H1 (cell line): ENCODE measurements around the gene ADGRB2. TPM values are rescaled to one million over a fixed set of nuclear protein-coding genes. Genes with fewer than 3 reads are reported as not detected.

Source experiments
- CTCF ChIA-PET: fragments of 300-600 bp; sonication (Branson Sonifier 250); formaldehyde crosslinking; loops from one replicate; lab custom pipeline; 2021; ENCODE audit not compliant: partially characterized antibody; lab: Charles Lee
- POLR2A ChIA-PET: fragments of 300-600 bp; sonication (Branson Sonifier 250); formaldehyde crosslinking; loops from one replicate; lab custom pipeline; 2021; ENCODE audit warnings: inconsistent platforms; ENCODE audit not compliant: partially characterized antibody; lab: Charles Lee
- DNase-seq, 2 experiments: peaks; one replicate each; pipeline versions ENCODE4 v3.0.0 to v3.0.0-alpha.2; 2010 to 2022; ENCODE audit warnings: low spot score in 2 of 2, low read depth in 1 of 2, mixed read lengths in 1 of 2
- FAIRE-seq: peaks from 2 replicates; lab custom pipeline; 2011; peaks lifted over from hg19 to GRCh38; lab: Jason Lieb, UNC
- H2AFZ ChIP-seq: 2 replicates; pipeline ENCODE4 v1.8.1; 2012; ENCODE audit warnings: low read length, inconsistent platforms
- H2AK5ac ChIP-seq: 2 replicates; pipeline ENCODE4 v1.6.1; 2013; ENCODE audit warnings: low read depth, low read length
- H2BK120ac ChIP-seq: replicated peaks from 2 replicates; pipeline ENCODE3; 2013; ENCODE audit warnings: low read depth, low read length, inconsistent platforms
- H2BK12ac ChIP-seq: 2 replicates; pipeline ENCODE4 v1.6.1; 2013; ENCODE audit warnings: low read depth, low read length
- H2BK15ac ChIP-seq: 2 replicates; pipeline ENCODE4 v1.6.1; 2013; ENCODE audit warnings: low read length
- H2BK20ac ChIP-seq: 2 replicates; pipeline ENCODE4 v1.6.1; 2013; ENCODE audit warnings: low read length
- H2BK5ac ChIP-seq: 2 replicates; pipeline ENCODE4 v1.6.1; 2013; ENCODE audit warnings: low read depth, low read length
- H3K14ac ChIP-seq: 2 replicates; pipeline ENCODE4 v1.6.1; 2013; ENCODE audit warnings: inconsistent platforms; ENCODE audit not compliant: insufficient read length
- H3K18ac ChIP-seq: 2 replicates; pipeline ENCODE4 v1.6.1; 2013; ENCODE audit warnings: low read length; ENCODE audit errors: extremely low read depth
- H3K23ac ChIP-seq: 2 replicates; pipeline ENCODE4 v1.6.1; 2013; ENCODE audit warnings: inconsistent platforms; ENCODE audit not compliant: insufficient read length
- H3K23me2 ChIP-seq: 2 replicates; pipeline ENCODE4 v1.6.1; 2013; ENCODE audit warnings: low read depth, low read length
- H3K27ac ChIP-seq: 2 replicates; pipeline ENCODE4 v1.6.1; 2011; ENCODE audit warnings: low read depth, low read length, inconsistent platforms
- H3K27me3 ChIP-seq, 4 experiments: replicated peaks in 1 of 4; 1 replicate in 1 of 4; 2 replicates in 3 of 4; pipeline versions ENCODE4 v1.6.1 to v1.8.1; 2011 to 2013; ENCODE audit warnings: low read length in 3 of 4, mild to moderate bottlenecking in 3 of 4, inconsistent platforms in 2 of 4, mixed read lengths in 2 of 4, moderate library complexity in 1 of 4; ENCODE audit not compliant: control insufficient read depth in 3 of 4, insufficient read depth in 3 of 4; ENCODE audit errors: extremely low read depth in 1 of 4
- H3K36me3 ChIP-seq, 4 experiments: 2 replicates each; pipeline versions ENCODE4 v1.6.1 to v1.8.1; 2011 to 2013; ENCODE audit warnings: mild to moderate bottlenecking in 4 of 4, low read length in 3 of 4, moderate library complexity in 2 of 4, control low read depth in 1 of 4, inconsistent platforms in 1 of 4; ENCODE audit not compliant: insufficient read depth in 4 of 4, control insufficient read depth in 2 of 4
- H3K4ac ChIP-seq: replicated peaks from 2 replicates; pipeline ENCODE3; 2013; ENCODE audit warnings: low read length, low read depth, mixed read lengths, inconsistent platforms; ENCODE audit not compliant: insufficient read length
- H3K4me1 ChIP-seq, 4 experiments: replicated peaks in 1 of 4; 1 replicate in 1 of 4; 2 replicates in 3 of 4; pipeline versions ENCODE4 v1.6.1 to v1.8.1; 2011 to 2013; ENCODE audit warnings: low read length in 3 of 4, inconsistent platforms in 2 of 4, mixed read lengths in 1 of 4; ENCODE audit not compliant: insufficient read depth in 4 of 4, control insufficient read depth in 3 of 4
- H3K4me2 ChIP-seq, 2 experiments: 2 replicates each; pipeline versions ENCODE4 v1.6.1 to v1.8.1; 2011 to 2013; ENCODE audit warnings: low read depth in 2 of 2, low read length in 2 of 2, control low read depth in 1 of 2, inconsistent platforms in 1 of 2, mild to moderate bottlenecking in 1 of 2; ENCODE audit not compliant: insufficient read depth in 1 of 2
- H3K4me3 ChIP-seq, 4 experiments: fragments of 200-600, 300-600 bp in 1 of 4; sonication (generic), shearing (Covaris generic), sonication (Bioruptor Twin) in 1 of 4; 2 replicates each; pipeline versions ENCODE4 v1.5.1 to v1.8.1; 2011 to 2016; ENCODE audit warnings: low read length in 4 of 4, low read depth in 3 of 4, control low read depth in 2 of 4, inconsistent platforms in 2 of 4, mild to moderate bottlenecking in 2 of 4, mixed read lengths in 1 of 4, moderate library complexity in 1 of 4; ENCODE audit not compliant: insufficient read depth in 2 of 4; ENCODE audit errors: extremely low read depth in 1 of 4
- H3K56ac ChIP-seq: replicated peaks from 2 replicates; pipeline ENCODE3; 2013; ENCODE audit warnings: low read depth, mild to moderate bottlenecking, mixed read lengths, low read length, inconsistent platforms; ENCODE audit not compliant: insufficient read length
- H3K79me1 ChIP-seq: 2 replicates; pipeline ENCODE4 v1.6.1; 2013; ENCODE audit warnings: low read depth, low read length, control low read depth
- H3K79me2 ChIP-seq, 2 experiments: 2 replicates each; pipeline versions ENCODE4 v1.6.1 to v1.8.1; 2012 to 2013; ENCODE audit warnings: low read length in 2 of 2, mild to moderate bottlenecking in 2 of 2, inconsistent platforms in 1 of 2; ENCODE audit not compliant: insufficient read depth in 2 of 2, control insufficient read depth in 1 of 2
- H3K9ac ChIP-seq, 4 experiments: replicated peaks in 1 of 4; 1 replicate in 1 of 4; 2 replicates in 3 of 4; pipeline versions ENCODE4 v1.6.1 to v1.8.1; 2011 to 2013; ENCODE audit warnings: low read depth in 3 of 4, low read length in 3 of 4, control low read depth in 2 of 4, mild to moderate bottlenecking in 2 of 4, moderate library complexity in 2 of 4, inconsistent platforms in 1 of 4; ENCODE audit errors: extremely low read depth in 1 of 4
- H3K9me3 ChIP-seq, 2 experiments: 2 replicates each; pipeline versions ENCODE4 v1.6.1 to v1.8.1; 2012 to 2013; ENCODE audit warnings: mild to moderate bottlenecking in 2 of 2, moderate library complexity in 2 of 2, control low read depth in 1 of 2, inconsistent platforms in 1 of 2, low read depth in 1 of 2, low read length in 1 of 2, mixed read lengths in 1 of 2; ENCODE audit not compliant: insufficient read depth in 2 of 2
- H4K20me1 ChIP-seq, 2 experiments: replicated peaks in 1 of 2; 2 replicates each; pipeline versions ENCODE3 to v1.8.1; 2011 to 2013; ENCODE audit warnings: inconsistent platforms in 2 of 2, low read length in 2 of 2, mild to moderate bottlenecking in 1 of 2; ENCODE audit not compliant: insufficient read depth in 2 of 2, control insufficient read depth in 1 of 2
- H4K5ac ChIP-seq: 2 replicates; pipeline ENCODE4 v1.6.1; 2013; ENCODE audit warnings: low read length, low read depth, mixed read lengths, inconsistent platforms; ENCODE audit not compliant: insufficient read length
- H4K8ac ChIP-seq: 2 replicates; pipeline ENCODE4 v1.8.0; 2013; ENCODE audit warnings: mild to moderate bottlenecking, moderate library complexity, low read length, inconsistent platforms; ENCODE audit not compliant: insufficient read depth; ENCODE audit errors: extremely low read depth
- H4K91ac ChIP-seq: replicated peaks from 2 replicates; pipeline ENCODE3; 2013; ENCODE audit warnings: low read length, mixed read lengths, inconsistent platforms; ENCODE audit not compliant: insufficient read length
- BCL11A ChIP-seq, 2 experiments: IDR thresholded peaks; one replicate each; pipeline ENCODE4 v1.6.1; 2011; ENCODE audit warnings: low read depth in 2 of 2, low read length in 2 of 2, mild to moderate bottlenecking in 2 of 2
- CHD2 ChIP-seq: IDR thresholded peaks from 2 replicates; pipeline ENCODE4 v1.6.1; 2012; ENCODE audit warnings: low read length, improper control_type of control experiment
- POLR2A ChIP-seq, 2 experiments: IDR thresholded peaks; 1 replicate in 1 of 2; 2 replicates in 1 of 2; pipeline ENCODE4 v1.6.1; 2011; ENCODE audit warnings: low read depth in 2 of 2, low read length in 2 of 2, mild to moderate bottlenecking in 2 of 2; ENCODE audit errors: control extremely low read depth in 1 of 2
- RBBP5 ChIP-seq: IDR thresholded peaks from 2 replicates; pipeline ENCODE4 v1.7.1; 2012; ENCODE audit warnings: low read depth, mild to moderate bottlenecking, inconsistent platforms, low read length, moderate library complexity, borderline replicate concordance
- USF2 ChIP-seq: IDR thresholded peaks from 2 replicates; pipeline ENCODE4 v1.6.1; 2011; ENCODE audit warnings: low read length, improper control_type of control experiment
- WGBS, 2 experiments: shearing (Covaris generic) in 1 of 2; methylation state at CpG; one replicate each; pipeline versions ENCODE4 v1.1.6 to v1.1.7; 2013 to 2015; ENCODE audit warnings: low lambda C conversion rate in 2 of 2, mixed read lengths in 2 of 2, inconsistent platforms in 1 of 2, low coverage in 1 of 2, missing lambda C conversion rate in 1 of 2; ENCODE audit not compliant: insufficient replicate concordance in 2 of 2, insufficient coverage in 1 of 2, insufficient read length in 1 of 2; ENCODE audit errors: extremely low coverage in 1 of 2, missing lambda C conversion rate in 1 of 2; 5-methylcytosine and 5-hydroxymethylcytosine counted together
- polyA plus RNA-seq, 7 experiments: library from polyadenylated mRNA; depleted of rRNA in 3 of 7; stranded (reverse) in 5 of 7; unstranded in 2 of 7; fragments of >200 nt in 5 of 7; fragments of 200-250 nt in 2 of 7; gene quantifications; 1 replicate in 5 of 7; 2 replicates in 1 of 7; 4 replicates in 1 of 7; pipeline versions ENCODE4 v1.2.1 to v1.2.3, GENCODE V29; 2011 to 2013; ENCODE audit warnings: missing spikeins in 2 of 7, mixed read lengths in 2 of 7
- total RNA-seq: library from RNA; stranded (reverse); fragmentation: NEBNext Ultra II Directional; extraction: Animal tissue kit (Norgen Biotek cat#: 25700); gene quantifications from 2 replicates; pipeline ENCODE4 v1.2.1, GENCODE V29; 2021

The ADGRB2 gene
- total and polyA plus RNA-seq, 2 of the 8 experiments (the other 6 are each of a cell fraction or from before 2014, with no cell fraction given): 15.6 to 26.2 TPM

- H4K20me1 ChIP-seq: no peaks in the 10 kb centered on the region
- H4K8ac ChIP-seq: no peak overlapping the region
- H3K27ac ChIP-seq: no peak overlapping the region
- no peak overlapping the region for H3K23ac ChIP-seq
- no peak for FAIRE-seq
- H2AFZ ChIP-seq: no peak overlapping the region
- H3K18ac ChIP-seq: no peak overlapping the region
- CTCF ChIA-PET: interaction anchor here (0.5 to 8.3 kb wide), 10 partner anchors 28 to 401 kb away, joined by 3 to 206 read pairs (median 16); partner anchors contain the start of genes ADGRB2 and COL16A1
- no peak overlapping the region for H3K4ac ChIP-seq
- POLR2A ChIA-PET: interaction anchor here (1.6 kb wide), 1 partner anchor 9 kb away, joined by 4 read pairs; no protein-coding TSS in a partner anchor
- no peaks in the 10 kb centered on the region for H3K9me3 ChIP-seq
- H3K27me3 ChIP-seq: peaks cover 0 to 3% (median 0%) of the 10 kb centered on the region in 4 experiments; a peak in 2 of 7 replicates
- H2AK5ac ChIP-seq: no peak overlapping the region
- no peak overlapping the region for H2BK20ac ChIP-seq
- H3K4me2 ChIP-seq: no peak overlapping the region
- H3K23me2 ChIP-seq: peaks cover 10% of the 10 kb centered on the region
- H4K91ac ChIP-seq: no peak overlapping the region
- H3K79me1 ChIP-seq: no peaks in the 10 kb centered on the region
- H4K5ac ChIP-seq: no peak overlapping the region
- H3K56ac ChIP-seq: no peak overlapping the region
- no peak overlapping the region for H2BK5ac ChIP-seq
- H3K14ac ChIP-seq: no peak overlapping the region
- no peak for DNase-seq
- WGBS, 2 experiments: 84% methylated on average over 11 of the region's 11 CpGs; no CpG with 5 or more reads in 1 of the 2 experiments
- no peak overlapping the region for H3K9ac ChIP-seq
- H2BK120ac ChIP-seq: no peak overlapping the region
- H3K79me2 ChIP-seq: no peaks in the 10 kb centered on the region
- H3K4me3 ChIP-seq: no peak overlapping the region
- no peak overlapping the region for H2BK12ac ChIP-seq
- no peak overlapping the region for H2BK15ac ChIP-seq
- no peaks in the 10 kb centered on the region for H3K36me3 ChIP-seq
- H3K4me1 ChIP-seq: peaks cover 3 to 8% (median 4%) of the 10 kb centered on the region in 4 experiments; a peak in 5 of 7 replicates
- TF ChIP-seq BCL11A (IDR thresholded peaks at IDR 0.05; ENCODE audit: low read depth in 2 of 2, low read length in 2 of 2) (no peak), CHD2 (no peak), USF2 (no peak), POLR2A (IDR thresholded peaks at IDR 0.05; ENCODE audit: control extremely low read depth in 1 of 2, low read depth in 2 of 2, low read length in 2 of 2) (no peak), RBBP5 (no peak)
Observed at GRCh38 chr1:31792116-31792515, 28.0 kb upstream of the ADGRB2 start.
